Motor neuron (in vitro differentiated cells): ENCODE measurements around the gene IRF2. TPM values are rescaled to one million over a fixed set of nuclear protein-coding genes. Genes with fewer than 3 reads are reported as not detected.

Source experiments
- ATAC-seq, 8 experiments: fragments of 200-7000 bp; cut with Tn5 transposase; replicated peaks in 6 of 8; 2 replicates each; pipeline ENCODE4 v1.8.0; 2021; ENCODE audit warnings: mild to moderate bottlenecking in 8 of 8, moderate library complexity in 8 of 8
- H3K27ac ChIP-seq, 2 donors: fragments of 250-450 bp; sonication (Bioruptor Pico); 2 replicates each; pipeline ENCODE4 v1.9.0; 2021; ENCODE audit warnings: antibody characterized with exemption in 2 of 2, mild to moderate bottlenecking in 2 of 2, moderate library complexity in 1 of 2
- H3K4me1 ChIP-seq, 2 donors: fragments of 250-450 bp; sonication (Bioruptor Pico); replicated peaks in 1 of 2; 2 replicates each; pipeline ENCODE4 v1.6.1; 2021; ENCODE audit warnings: antibody characterized with exemption in 2 of 2, mild to moderate bottlenecking in 2 of 2, moderate library complexity in 1 of 2
- H3K4me3 ChIP-seq, 5 donors: fragments of 250-450 bp; sonication (Bioruptor Pico); 2 replicates each; pipeline ENCODE4 v1.9.0; 2021; ENCODE audit warnings: antibody characterized with exemption in 5 of 5, mild to moderate bottlenecking in 5 of 5, moderate library complexity in 4 of 5
- WGBS, 10 experiments: fragments of 450-650 bp; shearing (Covaris generic); methylation state at CpG; one replicate each; pipeline ENCODE4 v1.0.0; 2022; 5-methylcytosine and 5-hydroxymethylcytosine counted together
- in situ Hi-C, 9 experiments: fragments of 400-800 bp; cut with MboI; loops; one replicate each; pipeline ENCODE4 v1.15.0; 2021; ENCODE audit warnings: low sequenced_read_pairs in 9 of 9, low pct_unique_long_range_greater_than_20kb in 2 of 9; ENCODE audit not compliant: unreplicated experiment in 9 of 9
- total RNA-seq, 8 experiments: library from RNA; unstranded; fragments of 300-600 nt; gene quantifications; 2 replicates each; pipeline versions ENCODE4 v1.2.3 to v1.2.4, GENCODE V29; 2022

IRF2 gene
- total RNA-seq, 8 experiments from 2014 or later = 6.3 to 36.7 (median 15.3) TPM

- ATAC-seq = no peak
- in situ Hi-C loops = no loop called here
- 92 to 96% (median 93%) methylated on average over 4 to 7 of the region's 8 CpGs; no CpG with 5 or more reads in 5 of the 10 experiments for WGBS, 10 experiments
- H3K4me3 ChIP-seq = no peak overlapping the region
- H3K27ac ChIP-seq = no peak overlapping the region
- no peaks in the 10 kb centered on the region for H3K4me1 ChIP-seq
Measured at GRCh38 chr4:184489771-184490170, 15.4 kb upstream of the IRF2 start.

GRCh38 chr4:184487503-184487902 is 13.2 kb upstream of the IRF2 start:
- Histone ChIP-seq H3K27ac (no peak overlapping the region), H3K4me3 (no peak overlapping the region), H3K4me1 (no peaks in the 10 kb centered on the region)
- 77 to 100% (median 90%) methylated on average over 2 to 9 of the region's 9 CpGs; no CpG with 5 or more reads in 1 of the 10 experiments for WGBS, 10 experiments
- in situ Hi-C loops = no loop called here
- no peak for ATAC-seq

GRCh38 chr4:184485279-184485678 is 10.9 kb upstream of the IRF2 start:
- H3K4me1 ChIP-seq = no peaks in the 10 kb centered on the region
- no peak overlapping the region for H3K27ac ChIP-seq
- ATAC-seq = no peak
- in situ Hi-C loops = no loop called here
- 31 to 92% (median 71%) methylated on average over 1 to 2 of the region's 2 CpGs; no CpG with 5 or more reads in 2 of the 10 experiments for WGBS, 10 experiments
- H3K4me3 ChIP-seq = no peak overlapping the region

DNA sequence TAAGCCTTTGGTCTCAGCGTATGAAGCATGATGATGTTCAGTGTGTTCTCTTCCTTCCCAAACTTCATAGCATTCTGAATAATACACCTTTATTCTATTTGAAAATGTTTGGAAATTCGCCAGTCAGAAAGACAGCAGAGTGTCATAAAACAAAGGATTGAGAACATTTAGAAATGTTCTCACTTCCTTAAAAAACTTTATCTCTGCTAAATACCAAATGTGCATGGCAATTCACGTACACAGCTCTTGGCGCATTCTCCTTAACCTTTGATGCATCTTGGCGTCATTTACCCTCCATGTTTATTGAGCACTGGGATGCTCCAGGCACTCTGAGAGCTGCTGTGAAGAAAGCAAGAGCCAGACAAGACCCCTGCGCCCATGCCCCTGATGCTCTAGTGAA is 7.2 kb upstream of the IRF2 start:
- no peak overlapping the region for H3K27ac ChIP-seq
- 66 to 95% (median 84%) methylated on average over 2 to 6 of the region's 6 CpGs for WGBS, 10 experiments
- in situ Hi-C loops = no loop called here

DNA sequence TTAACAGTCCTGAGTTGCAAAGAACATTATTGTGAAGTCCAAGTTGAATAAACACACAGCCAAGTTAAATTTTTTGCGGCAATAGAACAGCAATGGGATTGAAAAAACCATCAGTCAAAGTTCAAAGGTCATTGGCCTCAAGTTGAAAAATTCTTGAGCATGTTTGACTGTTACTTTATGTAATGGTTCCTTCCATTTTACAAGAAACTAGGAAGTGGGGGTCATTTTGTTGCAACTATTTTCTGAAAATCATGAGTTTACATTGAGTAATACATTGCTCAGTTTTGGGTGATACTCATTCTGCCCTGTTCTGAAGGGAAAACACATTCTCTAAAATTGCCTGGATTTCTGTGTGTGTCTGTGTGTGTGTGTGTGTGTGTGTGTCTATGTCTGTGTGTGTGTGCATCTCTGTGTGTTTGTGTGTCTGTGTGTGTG is 5.2 kb upstream of the IRF2 start:
- no peak overlapping the region for H3K4me3 ChIP-seq
- no peak overlapping the region for H3K27ac ChIP-seq
- 86 to 100% (median 100%) methylated on average over 1 of the region's 1 CpG; no CpG with 5 or more reads in 4 of the 10 experiments for WGBS, 10 experiments
- no peaks in the 10 kb centered on the region for H3K4me1 ChIP-seq
- no peak for ATAC-seq
- in situ Hi-C loops = loop anchor here in 1 of 9 experiments (10.0 kb wide), 1 partner anchor 55 kb away; no protein-coding TSS in a partner anchor

More for the DNA sequence above, 7.2 kb upstream of the IRF2 start:
- Histone ChIP-seq H3K4me1 (no peaks in the 10 kb centered on the region), H3K4me3 (no peak overlapping the region)
- no peak for ATAC-seq

- no peak for ATAC-seq
- WGBS, 10 experiments = 19 to 77% (median 64%) methylated on average over 3 to 8 of the region's 9 CpGs; no CpG with 5 or more reads in 1 of the 10 experiments
- Histone ChIP-seq H3K27ac (no peak overlapping the region), H3K4me3 (no peak overlapping the region), H3K4me1 (no peaks in the 10 kb centered on the region)
- in situ Hi-C loops = loop anchor here in 1 of 9 experiments (10.0 kb wide), 1 partner anchor 57 kb away; no protein-coding TSS in a partner anchor
Measured at GRCh38 chr4:184477201-184477999, 3.0 kb upstream of the IRF2 start.

- no peak for ATAC-seq
- in situ Hi-C loops = loop anchor here in 1 of 9 experiments (10.0 kb wide), 1 partner anchor 58 kb away; no protein-coding TSS in a partner anchor
- Histone ChIP-seq H3K4me1 (peaks cover 0 to 4% of the 10 kb centered on the region in 2 donors), H3K27ac (no peak overlapping the region), H3K4me3 (no peak overlapping the region)
- WGBS, 10 experiments = 73 to 100% (median 89%) methylated on average over 2 to 5 of the region's 8 CpGs; no CpG with 5 or more reads in 2 of the 10 experiments
Measured at GRCh38 chr4:184476695-184477094, 2.3 kb upstream of the IRF2 start.

- in situ Hi-C loops = loop anchor here in 1 of 9 experiments (10.0 kb wide), 1 partner anchor 59 kb away; no protein-coding TSS in a partner anchor
Measured at GRCh38 chr4:184475498-184475897, 1.1 kb upstream of the IRF2 start.

GRCh38 chr4:184475096-184475461 is 729 bp upstream of the IRF2 start:
- Histone ChIP-seq H3K27ac (no peak overlapping the region), H3K4me1 (peaks cover 0 to 7% of the 10 kb centered on the region in 2 donors), H3K4me3 (peak overlapping the region; percentile 50 to 95 (median 56))
- peak in 3 of 8 experiments; percentile 11 to 15 (median 14) for ATAC-seq
- in situ Hi-C loops = loop anchor here in 1 of 9 experiments (10.0 kb wide), 1 partner anchor 60 kb away; no protein-coding TSS in a partner anchor
- 0 to 40% (median 10%) methylated on average over 1 to 9 of the region's 17 CpGs; no CpG with 5 or more reads in 4 of the 10 experiments for WGBS, 10 experiments

More at GRCh38 chr4:184475498-184475897, 1.1 kb upstream of the IRF2 start:
- H3K27ac ChIP-seq = no peak overlapping the region
- ATAC-seq = no peak
- WGBS, 10 experiments = 25 to 79% (median 64%) methylated on average over 3 to 6 of the region's 6 CpGs
- peak overlapping the region in 3 of 5 donors; percentile 50 to 71 (median 55) for H3K4me3 ChIP-seq
- H3K4me1 ChIP-seq = peaks cover 0 to 7% of the 10 kb centered on the region in 2 donors

DNA sequence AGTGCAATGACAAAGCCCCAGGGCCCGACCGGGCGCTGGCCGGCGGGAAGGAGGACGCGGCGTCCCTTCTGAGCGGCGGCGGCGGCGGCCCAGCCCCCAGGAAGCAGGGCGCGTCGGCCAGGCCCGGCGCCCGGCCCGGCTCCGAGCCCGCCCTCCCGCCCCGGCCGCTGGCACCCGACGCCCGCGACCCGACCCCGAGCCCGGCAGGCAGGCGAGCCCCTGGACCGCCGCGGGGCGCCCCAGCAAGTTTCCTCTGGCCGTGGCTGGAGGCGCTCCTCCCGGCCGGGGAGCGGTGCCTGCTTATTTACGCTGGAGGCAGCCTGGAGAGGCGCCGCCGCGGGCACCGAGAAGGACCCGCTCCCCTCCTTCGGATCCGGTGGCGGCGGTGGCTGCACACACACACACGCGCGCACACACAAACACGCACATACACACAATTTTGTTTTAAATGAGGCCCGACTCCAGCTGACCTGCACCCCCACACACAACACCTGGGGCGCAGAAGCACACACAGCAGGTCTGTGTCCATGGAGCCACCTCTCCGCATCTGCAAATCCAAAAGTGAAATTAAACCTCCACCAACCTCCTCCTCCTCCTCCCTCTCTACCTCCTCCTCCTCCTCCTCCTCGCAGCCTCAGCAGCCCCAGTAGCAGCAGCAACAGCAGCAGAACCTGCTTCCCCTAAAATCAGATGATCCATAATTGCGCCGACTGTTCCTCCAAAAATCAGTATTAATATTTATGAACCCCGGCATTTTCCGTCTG is 669 bp downstream of the IRF2 start:
- in situ Hi-C loops = loop anchor here in 1 of 9 experiments (10.0 kb wide), 1 partner anchor 61 kb away; no protein-coding TSS in a partner anchor
- peaks cover 0 to 7% of the 10 kb centered on the region in 2 donors for H3K4me1 ChIP-seq
- H3K27ac ChIP-seq = peak overlapping the region; percentile 64 to 78
- H3K4me3 ChIP-seq = peak overlapping the region; percentile 50 to 95 (median 56)
- peak; percentile 3 to 19 (median 10) for ATAC-seq
- 0 to 7% (median 0%) methylated on average over 2 to 10 of the region's 65 CpGs; no CpG with 5 or more reads in 3 of the 10 experiments for WGBS, 10 experiments

- peak; percentile 40 to 76 (median 54) for ATAC-seq
- in situ Hi-C loops = loop anchor here in 1 of 9 experiments (10.0 kb wide), 1 partner anchor 62 kb away; no protein-coding TSS in a partner anchor
- Histone ChIP-seq H3K4me3 (peak overlapping the region; percentile 50 to 95 (median 56)), H3K4me1 (peaks cover 0 to 7% of the 10 kb centered on the region in 2 donors), H3K27ac (peak overlapping the region; percentile 64 to 78)
- 11% methylated on average over 5 of the region's 104 CpGs; no CpG with 5 or more reads in 9 of the 10 experiments for WGBS, 10 experiments
Measured at GRCh38 chr4:184472614-184473498, 1.5 kb downstream of the IRF2 start.
